Neural crest cell (in vitro differentiated cells): ENCODE data around the gene NDUFS8. TPM values are rescaled to one million over a fixed set of nuclear protein-coding genes. Genes with fewer than 3 reads are reported as not detected.

Source experiments
- DNase-seq: peaks from one replicate; pipeline ENCODE4 v3.0.0; 2021; ENCODE audit warnings: low read depth, mixed read lengths, low spot score
- H3K27ac Mint-ChIP-seq: one replicate; pipeline ENCODE4 v1.8.0; 2021; ENCODE audit warnings: mild to moderate bottlenecking, mixed read lengths; ENCODE audit not compliant: unreplicated experiment
- H3K27me3 Mint-ChIP-seq: 2 replicates; pipeline ENCODE4 v1.8.0; 2021; ENCODE audit warnings: low read depth, mild to moderate bottlenecking, mixed read lengths
- H3K36me3 Mint-ChIP-seq: 2 replicates; pipeline ENCODE4 v1.8.0; 2021; ENCODE audit warnings: low read depth, mild to moderate bottlenecking, mixed read lengths
- H3K4me1 Mint-ChIP-seq: 2 replicates; pipeline ENCODE4 v1.8.0; 2021; ENCODE audit warnings: mixed read lengths
- H3K4me3 Mint-ChIP-seq: one replicate; pipeline ENCODE4 v1.8.0; 2021; ENCODE audit warnings: mild to moderate bottlenecking, mixed read lengths
- H3K9me3 Mint-ChIP-seq: 2 replicates; pipeline ENCODE4 v1.8.0; 2021; ENCODE audit warnings: mixed read lengths
- CTCF ChIP-seq: fragments of 200-600 bp; sonication (generic); conservative IDR thresholded peaks from 2 replicates; pipeline ENCODE4 v1.5.0; 2021; ENCODE audit warnings: antibody characterized with exemption, mild to moderate bottlenecking
- total RNA-seq: library from RNA; stranded (reverse); gene quantifications from 2 replicates; pipeline ENCODE4 v1.2.1, GENCODE V29; 2021

NDUFS8 gene
- total RNA-seq, 1 donor from 2014 or later: 150 TPM

GRCh38 chr11:68003846-68004550 is 26.5 kb upstream of the NDUFS8 start, which contains the start of gene UNC93B1:
UNC93B1 (minus strand) TSS chr11:68004097; CDS start chr11:68004043, 54 bp downstream.
- Mint-ChIP-seq H3K4me3 (peak within 1 kb of the TSS; percentile 75), H3K27ac (no peak within 1 kb of the TSS), H3K4me1 (peaks cover 5% of the 10 kb centered on the region), H3K9me3 (no peaks in the 10 kb centered on the region), H3K27me3 (peaks cover 39% of the 10 kb centered on the region), H3K36me3 (no peaks in the 10 kb centered on the region)
- TF ChIP-seq CTCF: no peak
- peak; percentile 56 for DNase-seq

DNA sequence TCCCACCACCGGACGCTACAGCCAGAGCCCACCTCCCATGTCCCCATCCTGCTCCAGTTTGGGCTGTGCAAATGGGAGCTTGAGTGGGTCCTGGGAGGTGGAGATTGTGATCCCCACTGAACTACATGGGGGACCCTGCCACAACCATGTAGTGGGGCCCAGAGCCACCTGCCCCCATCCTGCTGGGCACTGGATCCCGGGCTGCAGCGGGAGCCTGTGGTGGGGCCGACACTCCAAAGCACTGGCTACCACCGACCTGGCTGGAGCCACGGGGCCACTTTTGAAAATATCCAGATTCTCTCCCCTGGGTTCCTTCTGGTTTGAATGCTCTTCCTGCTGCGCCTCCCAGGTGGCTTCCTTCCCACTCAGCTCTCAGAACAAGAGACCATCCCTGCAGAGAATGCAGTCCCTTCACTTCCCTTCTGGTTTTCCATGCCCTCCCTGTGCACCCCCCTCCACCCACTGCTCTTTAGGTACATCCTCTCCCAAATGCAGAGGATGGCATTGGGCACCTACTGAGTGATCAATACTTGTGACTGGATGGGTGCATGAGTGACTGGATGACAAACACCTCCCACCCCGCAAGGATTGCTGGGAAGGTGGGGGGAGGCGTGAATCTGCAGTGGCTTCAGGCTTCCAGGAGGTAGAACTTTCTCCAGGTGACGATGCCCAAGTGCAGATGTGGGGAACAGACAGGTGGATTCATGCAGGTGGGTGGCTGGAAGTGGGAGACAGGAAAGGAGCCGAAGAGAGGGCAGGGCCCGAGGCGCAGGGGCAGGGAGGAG is 25.7 kb upstream of the NDUFS8 start:
- no peak for TF ChIP-seq CTCF
- H3K9me3 Mint-ChIP-seq: no peaks in the 10 kb centered on the region
- H3K27ac Mint-ChIP-seq: no peak overlapping the region
- no peaks in the 10 kb centered on the region for H3K36me3 Mint-ChIP-seq
- H3K4me3 Mint-ChIP-seq: peak overlapping the region; percentile 75
- peaks cover 13% of the 10 kb centered on the region for H3K4me1 Mint-ChIP-seq
- peaks cover 39% of the 10 kb centered on the region for H3K27me3 Mint-ChIP-seq
- no peak for DNase-seq

DNA sequence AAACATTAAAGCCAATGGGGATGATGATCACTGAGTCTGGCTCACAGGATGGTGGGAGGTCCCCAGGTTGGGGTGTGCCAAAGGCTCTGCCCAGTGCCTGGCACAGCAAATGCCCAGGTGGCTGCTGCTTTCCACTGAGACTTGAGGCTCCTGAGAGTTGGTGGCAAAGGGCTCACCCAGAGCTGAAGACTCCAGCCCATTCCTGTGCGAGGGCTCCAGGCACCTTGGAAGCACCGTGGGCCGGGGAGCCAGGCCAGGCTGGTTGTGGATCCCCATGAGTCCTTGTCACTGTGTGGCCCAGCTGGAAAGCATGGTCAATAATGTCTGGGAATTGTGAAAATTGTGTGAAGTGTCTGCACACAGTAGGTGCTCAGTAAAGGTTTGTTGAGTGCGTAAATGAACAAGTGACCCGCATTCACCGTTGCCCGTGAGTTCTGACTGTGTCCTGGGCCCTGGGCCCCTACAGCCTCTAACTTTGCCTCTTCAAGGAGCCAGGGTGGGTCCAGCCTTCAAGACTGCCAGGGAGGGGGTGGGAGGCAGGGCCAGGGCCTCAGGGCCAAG is 23.8 kb upstream of the NDUFS8 start:
- DNase-seq: no peak
- no peaks in the 10 kb centered on the region for H3K36me3 Mint-ChIP-seq
- peaks cover 30% of the 10 kb centered on the region for H3K4me1 Mint-ChIP-seq
- H3K27ac Mint-ChIP-seq: no peak overlapping the region
- H3K9me3 Mint-ChIP-seq: no peaks in the 10 kb centered on the region
- peaks cover 36% of the 10 kb centered on the region for H3K27me3 Mint-ChIP-seq
- peak overlapping the region; percentile 58 for H3K4me3 Mint-ChIP-seq
- TF ChIP-seq CTCF: no peak

GRCh38 chr11:68007498-68008380 is 22.7 kb upstream of the NDUFS8 start:
- Mint-ChIP-seq H3K36me3 (no peaks in the 10 kb centered on the region), H3K27ac (no peak overlapping the region), H3K9me3 (no peaks in the 10 kb centered on the region), H3K4me3 (no peak overlapping the region), H3K27me3 (peaks cover 25% of the 10 kb centered on the region), H3K4me1 (peaks cover 31% of the 10 kb centered on the region)
- no peak for TF ChIP-seq CTCF
- no peak for DNase-seq
